ENCODE results near the gene ZSWIM1.
"Not testable (repeated sequence)": the region's sequence is repeated elsewhere in the genome, so short reads cannot be mapped to it uniquely, and the experiment has no call there.

The ZSWIM1 gene

GRCh38 chr20:45897692-45898091, 16.7 kb downstream of the ZSWIM1 start:
- H2AFZ ChIP-seq (ENCODE audit: low read length, unreplicated experiment), result no peak overlapping the region
- no peaks in the 10 kb centered on the region for H3K27me3 ChIP-seq (ENCODE audit: insufficient read depth, low read length)
- peaks cover 6% of the 10 kb centered on the region; the same call in 1 of the 2 replicates for H3K36me3 ChIP-seq (ENCODE audit: insufficient read depth, low read length)
- no peaks in the 10 kb centered on the region for H3K79me2 ChIP-seq (ENCODE audit: control insufficient read depth, insufficient read depth, low read length, unreplicated experiment)
- H3K4me1 ChIP-seq (ENCODE audit: control insufficient read depth, insufficient read depth, low read length, unreplicated experiment), result peaks cover under 1% of the 10 kb centered on the region
- no peak overlapping the region for H3K27ac ChIP-seq (ENCODE audit: low read depth, low read length)
- H3K4me3 ChIP-seq (ENCODE audit: low read depth, low read length), result no peak overlapping the region

- no peaks in the 10 kb centered on the region for H3K79me2 ChIP-seq (ENCODE audit: control insufficient read depth, insufficient read depth, low read length, unreplicated experiment)
- H2AFZ ChIP-seq (ENCODE audit: low read length, unreplicated experiment), result no peak overlapping the region
- H3K27ac ChIP-seq (ENCODE audit: low read depth, low read length), result no peak overlapping the region
- H3K36me3 ChIP-seq (ENCODE audit: insufficient read depth, low read length), result peaks cover 6% of the 10 kb centered on the region; the same call in 1 of the 2 replicates
- H3K27me3 ChIP-seq (ENCODE audit: insufficient read depth, low read length), result no peaks in the 10 kb centered on the region
- no peaks in the 10 kb centered on the region for H3K4me1 ChIP-seq (ENCODE audit: control insufficient read depth, insufficient read depth, low read length, unreplicated experiment)
- H3K4me3 ChIP-seq (ENCODE audit: low read depth, low read length), result no peak overlapping the region
These were observed 17.3 kb downstream of the ZSWIM1 start for GRCh38 chr20:45898285-45898684.

- Histone ChIP-seq H3K27me3 (ENCODE audit: insufficient read depth, low read length) (no peaks in the 10 kb centered on the region), H2AFZ (ENCODE audit: low read length, unreplicated experiment) (no peak overlapping the region), H3K36me3 (ENCODE audit: insufficient read depth, low read length) (peaks cover 6% of the 10 kb centered on the region; the same call in 1 of the 2 replicates), H3K4me3 (ENCODE audit: low read depth, low read length) (no peak overlapping the region), H3K4me1 (ENCODE audit: control insufficient read depth, insufficient read depth, low read length, unreplicated experiment) (no peaks in the 10 kb centered on the region), H3K27ac (ENCODE audit: low read depth, low read length) (no peak overlapping the region), H3K79me2 (ENCODE audit: control insufficient read depth, insufficient read depth, low read length, unreplicated experiment) (no peaks in the 10 kb centered on the region)
These were observed 18.2 kb downstream of the ZSWIM1 start for GRCh38 chr20:45899046-45899835.

GRCh38 chr20:45901332-45901731, 20.3 kb downstream of the ZSWIM1 start:
- H3K27ac ChIP-seq (ENCODE audit: low read depth, low read length); H3K4me3 ChIP-seq (ENCODE audit: low read depth, low read length); H3K79me2 ChIP-seq (ENCODE audit: control insufficient read depth, insufficient read depth, low read length, unreplicated experiment); H3K27me3 ChIP-seq (ENCODE audit: insufficient read depth, low read length); H3K36me3 ChIP-seq (ENCODE audit: insufficient read depth, low read length); H2AFZ ChIP-seq (ENCODE audit: low read length, unreplicated experiment); H3K4me1 ChIP-seq (ENCODE audit: control insufficient read depth, insufficient read depth, low read length, unreplicated experiment): not testable (repeated sequence)

- peaks cover 7% of the 10 kb centered on the region for H3K4me1 ChIP-seq (ENCODE audit: control insufficient read depth, insufficient read depth, low read length, unreplicated experiment)
- no peak overlapping the region for H2AFZ ChIP-seq (ENCODE audit: low read length, unreplicated experiment)
- no peaks in the 10 kb centered on the region; the same call in 1 of the 2 replicates for H3K36me3 ChIP-seq (ENCODE audit: insufficient read depth, low read length)
- H3K27me3 ChIP-seq (ENCODE audit: insufficient read depth, low read length), result no peaks in the 10 kb centered on the region
- no peak overlapping the region for H3K27ac ChIP-seq (ENCODE audit: low read depth, low read length)
- no peaks in the 10 kb centered on the region for H3K79me2 ChIP-seq (ENCODE audit: control insufficient read depth, insufficient read depth, low read length, unreplicated experiment)
- no peak overlapping the region for H3K4me3 ChIP-seq (ENCODE audit: low read depth, low read length)
These were observed 21.2 kb downstream of the ZSWIM1 start for GRCh38 chr20:45902199-45902701.

- Histone ChIP-seq H3K27ac (ENCODE audit: low read depth, low read length) (peak overlapping the region; percentile 18; the same call in 1 of the 2 replicates), H3K36me3 (ENCODE audit: insufficient read depth, low read length) (no peaks in the 10 kb centered on the region), H3K4me1 (ENCODE audit: control insufficient read depth, insufficient read depth, low read length, unreplicated experiment) (peaks cover 7% of the 10 kb centered on the region), H2AFZ (ENCODE audit: low read length, unreplicated experiment) (no peak overlapping the region), H3K4me3 (ENCODE audit: low read depth, low read length) (no peak overlapping the region), H3K27me3 (ENCODE audit: insufficient read depth, low read length) (no peaks in the 10 kb centered on the region), H3K79me2 (ENCODE audit: control insufficient read depth, insufficient read depth, low read length, unreplicated experiment) (no peaks in the 10 kb centered on the region)
These were observed 23.8 kb downstream of the ZSWIM1 start for GRCh38 chr20:45904583-45905504.

- Histone ChIP-seq H3K4me3 (ENCODE audit: low read depth, low read length) (no peak overlapping the region), H3K36me3 (ENCODE audit: insufficient read depth, low read length) (no peaks in the 10 kb centered on the region), H3K79me2 (ENCODE audit: control insufficient read depth, insufficient read depth, low read length, unreplicated experiment) (no peaks in the 10 kb centered on the region), H2AFZ (ENCODE audit: low read length, unreplicated experiment) (no peak overlapping the region), H3K27ac (ENCODE audit: low read depth, low read length) (peak overlapping the region; percentile 18; the same call in 1 of the 2 replicates), H3K27me3 (ENCODE audit: insufficient read depth, low read length) (no peaks in the 10 kb centered on the region), H3K4me1 (ENCODE audit: control insufficient read depth, insufficient read depth, low read length, unreplicated experiment) (peaks cover 7% of the 10 kb centered on the region)
These were observed 24.6 kb downstream of the ZSWIM1 start for GRCh38 chr20:45905505-45906079.

GRCh38 chr20:45907219-45907948, 26.4 kb downstream of the ZSWIM1 start:
- no peaks in the 10 kb centered on the region for H3K36me3 ChIP-seq (ENCODE audit: insufficient read depth, low read length)

GRCh38 chr20:45908084-45908483, 27.1 kb downstream of the ZSWIM1 start:
- Histone ChIP-seq H2AFZ (ENCODE audit: low read length, unreplicated experiment) (no peak overlapping the region), H3K4me3 (ENCODE audit: low read depth, low read length) (no peak overlapping the region), H3K27ac (ENCODE audit: low read depth, low read length) (no peak overlapping the region), H3K79me2 (ENCODE audit: control insufficient read depth, insufficient read depth, low read length, unreplicated experiment) (no peaks in the 10 kb centered on the region), H3K4me1 (ENCODE audit: control insufficient read depth, insufficient read depth, low read length, unreplicated experiment) (peaks cover 20% of the 10 kb centered on the region), H3K36me3 (ENCODE audit: insufficient read depth, low read length) (no peaks in the 10 kb centered on the region), H3K27me3 (ENCODE audit: insufficient read depth, low read length) (no peaks in the 10 kb centered on the region)

More at GRCh38 chr20:45907219-45907948, 26.4 kb downstream of the ZSWIM1 start:
- Histone ChIP-seq H3K4me3 (ENCODE audit: low read depth, low read length) (no peak overlapping the region), H3K79me2 (ENCODE audit: control insufficient read depth, insufficient read depth, low read length, unreplicated experiment) (no peaks in the 10 kb centered on the region), H3K4me1 (ENCODE audit: control insufficient read depth, insufficient read depth, low read length, unreplicated experiment) (peaks cover 18% of the 10 kb centered on the region), H3K27ac (ENCODE audit: low read depth, low read length) (no peak overlapping the region), H3K27me3 (ENCODE audit: insufficient read depth, low read length) (no peaks in the 10 kb centered on the region), H2AFZ (ENCODE audit: low read length, unreplicated experiment) (no peak overlapping the region)

- H3K79me2 ChIP-seq (ENCODE audit: control insufficient read depth, insufficient read depth, low read length, unreplicated experiment), result no peaks in the 10 kb centered on the region
- H3K27ac ChIP-seq (ENCODE audit: low read depth, low read length), result no peak overlapping the region
- H2AFZ ChIP-seq (ENCODE audit: low read length, unreplicated experiment), result no peak overlapping the region
- no peaks in the 10 kb centered on the region for H3K36me3 ChIP-seq (ENCODE audit: insufficient read depth, low read length)
- H3K4me1 ChIP-seq (ENCODE audit: control insufficient read depth, insufficient read depth, low read length, unreplicated experiment), result peaks cover 20% of the 10 kb centered on the region
- no peak overlapping the region for H3K4me3 ChIP-seq (ENCODE audit: low read depth, low read length)
- H3K27me3 ChIP-seq (ENCODE audit: insufficient read depth, low read length), result no peaks in the 10 kb centered on the region
These were observed 28.3 kb downstream of the ZSWIM1 start for GRCh38 chr20:45909336-45909808.

Measured in ACC112 (cell line).